Measurements from ENCODE around the gene PPP4R3B.

PPP4R3B gene

DNA sequence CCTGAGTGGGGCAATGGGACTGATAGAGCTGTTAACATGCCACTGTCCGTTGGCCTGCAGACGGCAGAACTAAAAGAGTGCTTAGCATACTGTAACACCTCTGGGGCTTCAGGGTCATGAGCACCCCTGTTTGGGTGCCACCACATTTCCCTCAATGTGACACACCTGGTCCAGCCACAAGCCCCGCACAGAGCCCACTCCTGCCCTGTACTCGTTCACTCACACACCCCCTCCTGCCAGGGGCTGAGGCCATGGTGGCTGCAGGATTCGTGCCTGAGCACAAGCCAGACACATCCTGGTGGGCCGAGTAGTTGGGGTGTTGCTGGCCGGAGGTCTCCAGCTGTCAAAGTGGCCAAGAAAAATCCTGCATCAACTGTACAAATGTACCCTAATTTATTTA, 4.4 kb upstream of the PPP4R3B start:
- H3K4me3 Mint-ChIP-seq = no peak overlapping the region
- no peaks in the 10 kb centered on the region for H3K36me3 Mint-ChIP-seq (ENCODE audit: low read depth)
- H3K9me3 Mint-ChIP-seq = no peaks in the 10 kb centered on the region
- H3K27ac Mint-ChIP-seq = no peak overlapping the region
- TF ChIP-seq CTCF (IDR thresholded peaks at IDR 0.05; ENCODE audit: unreplicated experiment in 3 of 3) = no peak
- H3K4me1 Mint-ChIP-seq = peaks cover 31% of the 10 kb centered on the region
- H3K27me3 Mint-ChIP-seq (ENCODE audit: low read depth) = no peaks in the 10 kb centered on the region

DNA sequence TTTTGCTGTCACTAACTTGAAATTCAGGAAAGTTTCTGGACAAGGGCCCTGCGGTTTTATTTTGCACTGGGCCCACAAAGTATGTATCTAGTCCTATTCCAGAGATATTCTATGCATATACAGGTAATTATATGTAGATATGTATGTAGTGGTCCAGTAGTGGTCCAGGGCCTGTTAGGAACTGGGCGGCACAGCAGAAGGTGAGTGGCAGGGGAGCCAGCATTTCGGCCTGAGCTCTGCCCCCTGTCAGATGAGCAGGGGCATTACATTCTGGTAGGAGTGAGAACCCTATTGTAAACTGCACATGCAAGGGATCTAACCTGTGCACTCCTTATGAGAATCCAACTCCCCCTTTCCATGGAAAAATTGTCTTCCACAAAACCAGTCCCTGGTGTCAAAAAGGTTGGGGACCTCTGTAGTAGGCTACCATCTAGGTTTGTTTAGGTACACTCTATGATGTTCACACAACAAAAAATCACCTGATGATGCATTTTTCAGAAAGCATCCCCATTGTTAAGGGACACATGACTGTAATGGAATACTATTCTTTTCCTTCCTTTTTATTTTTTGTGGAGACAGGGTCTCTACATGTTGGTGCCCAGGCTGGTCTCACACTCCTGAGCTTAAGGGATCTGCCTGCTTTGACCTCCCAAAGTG, 2.8 kb upstream of the PPP4R3B start:
- no peak for TF ChIP-seq CTCF (IDR thresholded peaks at IDR 0.05; ENCODE audit: unreplicated experiment in 3 of 3)
- Mint-ChIP-seq H3K9me3 (no peaks in the 10 kb centered on the region), H3K27ac (peak overlapping the region in 1 of 3 experiments; percentile 37), H3K36me3 (ENCODE audit: low read depth) (peaks cover 3% of the 10 kb centered on the region), H3K27me3 (ENCODE audit: low read depth) (no peaks in the 10 kb centered on the region), H3K4me3 (peak overlapping the region in 2 of 3 experiments; percentile 78 to 81), H3K4me1 (peaks cover 25% of the 10 kb centered on the region)

DNA sequence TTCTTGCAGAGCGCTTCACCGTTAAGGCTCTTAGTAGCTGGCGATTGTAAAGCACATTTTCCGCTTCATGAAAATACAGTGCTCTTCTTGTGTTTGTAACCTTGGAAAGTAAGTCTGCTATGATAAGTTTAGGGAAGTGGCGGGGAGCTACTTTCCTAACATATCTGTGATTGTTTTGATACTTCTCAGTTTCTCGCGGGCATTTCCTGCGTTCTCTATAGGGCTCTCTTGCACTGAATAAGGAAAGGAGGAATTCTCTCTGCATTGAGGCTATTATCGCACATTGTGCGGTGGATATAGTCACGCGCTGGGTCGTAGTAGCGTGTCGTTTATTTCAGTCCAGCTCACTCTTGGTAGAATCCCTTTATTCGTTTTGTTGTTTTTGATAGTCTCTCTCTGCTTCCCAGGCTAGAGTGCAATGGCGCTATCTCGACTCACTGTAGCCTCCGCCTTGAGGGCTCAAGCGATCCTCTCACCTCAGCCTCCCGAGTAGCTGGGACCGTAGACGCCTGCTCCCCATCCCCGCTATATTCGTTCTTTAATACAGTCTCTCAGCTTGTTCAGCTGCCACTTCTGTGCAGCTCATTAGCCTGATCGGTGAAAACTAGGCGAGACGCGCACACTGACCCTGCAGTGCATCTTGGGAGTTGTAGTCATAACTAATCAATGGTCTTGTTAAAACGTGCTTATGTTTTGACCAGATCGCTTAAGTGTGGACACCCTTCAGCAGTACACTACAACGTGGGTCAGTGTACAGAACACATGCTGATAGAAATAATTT, 1.0 kb upstream of the PPP4R3B start:
- no peaks in the 10 kb centered on the region for H3K9me3 Mint-ChIP-seq
- no peaks in the 10 kb centered on the region for H3K27me3 Mint-ChIP-seq (ENCODE audit: low read depth)
- no peak overlapping the region for H3K4me3 Mint-ChIP-seq
- H3K36me3 Mint-ChIP-seq (ENCODE audit: low read depth) = peaks cover 15% of the 10 kb centered on the region
- H3K27ac Mint-ChIP-seq = no peak overlapping the region
- TF ChIP-seq CTCF (IDR thresholded peaks at IDR 0.05; ENCODE audit: unreplicated experiment in 3 of 3) = no peak
- peaks cover 27% of the 10 kb centered on the region for H3K4me1 Mint-ChIP-seq

DNA sequence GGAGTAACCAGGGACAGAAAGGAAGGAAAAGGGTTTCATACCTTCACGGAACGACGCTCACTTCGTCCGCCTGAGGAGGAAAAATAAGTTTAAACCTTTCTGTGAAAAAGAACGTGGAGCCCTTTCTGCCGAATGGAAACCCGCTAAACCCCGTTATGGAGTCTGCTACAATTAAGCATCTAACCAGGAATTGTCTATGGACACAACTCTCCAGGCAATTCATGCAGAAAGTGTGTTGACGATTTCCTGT, 528 bp upstream of the PPP4R3B start:
- Mint-ChIP-seq H3K4me1 (peaks cover 23% of the 10 kb centered on the region), H3K27me3 (ENCODE audit: low read depth) (no peaks in the 10 kb centered on the region), H3K36me3 (ENCODE audit: low read depth) (peaks cover 20% of the 10 kb centered on the region), H3K4me3 (no peak overlapping the region), H3K27ac (no peak overlapping the region), H3K9me3 (no peaks in the 10 kb centered on the region)
- TF ChIP-seq CTCF (IDR thresholded peaks at IDR 0.05; ENCODE audit: unreplicated experiment in 3 of 3) = no peak

GRCh38 chr2:55616551-55617174, 759 bp downstream of the PPP4R3B start:
- Mint-ChIP-seq H3K27me3 (ENCODE audit: low read depth) (no peaks in the 10 kb centered on the region), H3K4me1 (peaks cover 18% of the 10 kb centered on the region), H3K36me3 (ENCODE audit: low read depth) (peaks cover 31% of the 10 kb centered on the region), H3K4me3 (no peak overlapping the region), H3K27ac (no peak overlapping the region), H3K9me3 (no peaks in the 10 kb centered on the region)
- TF ChIP-seq CTCF (IDR thresholded peaks at IDR 0.05; ENCODE audit: unreplicated experiment in 3 of 3) = no peak
